Left lobe of liver (tissue), 2 donors: Measurements from ENCODE around the gene EDN1. TPM values are rescaled to one million over a fixed set of nuclear protein-coding genes. Genes with fewer than 3 reads are reported as not detected.
A peak's percentile ranks its signal among the peaks of the same experiment; 100 is the strongest.
"Not testable (repeated sequence)": the region's sequence is repeated elsewhere in the genome, so short reads cannot be mapped to it uniquely, and the experiment has no call there.

Experiments
- ATAC-seq: fragments of 200-7000 bp; cut with Tn5 transposase; one replicate; pipeline ENCODE4 v1.9.1; 2020; ENCODE audit warnings: mild to moderate bottlenecking, moderate library complexity
- DNase-seq: peaks from one replicate; pipeline ENCODE4 v3.0.0-alpha.2; 2020; ENCODE audit warnings: low spot score
- total RNA-seq: library from RNA; stranded (reverse); gene quantifications from one replicate; pipeline ENCODE4 v1.2.1, GENCODE V29; 2021
- donor health status: DM: no; HTN: no; CAD: no; lungs with moderate emphysema.
- donor health status: DM: no; HTN: yes; CAD: no.

Gene EDN1
- total RNA-seq, 1 donor from 2014 or later = 0.33 TPM

DNA sequence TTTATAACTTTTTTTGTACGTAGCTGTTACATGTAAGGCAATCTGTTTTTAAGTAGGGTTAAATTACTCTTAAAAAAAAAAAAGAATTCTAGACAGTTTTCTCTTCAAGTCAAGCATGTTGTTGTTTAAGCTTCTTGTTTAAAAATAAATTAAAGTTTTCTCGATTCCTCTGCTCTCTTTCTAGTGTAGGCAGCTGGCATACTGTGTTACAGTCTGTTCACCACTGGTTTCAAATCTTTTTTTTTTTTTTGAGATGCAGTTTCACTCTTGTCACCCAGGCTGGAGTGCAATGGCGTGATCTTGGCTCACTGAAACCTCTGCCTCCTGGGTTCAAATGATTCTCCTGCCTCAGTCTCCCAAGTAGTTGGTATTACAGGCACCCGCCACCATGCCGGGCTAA, 29.9 kb downstream of the EDN1 start:
- ATAC-seq, DNase-seq: not testable (repeated sequence)

GRCh38 chr6:12324099-12324498, 33.9 kb downstream of the EDN1 start:
- ATAC-seq (no peak), DNase-seq (no peak)

- ATAC-seq (no peak), DNase-seq (no peak)
These were observed 34.6 kb downstream of the EDN1 start for GRCh38 chr6:12324748-12325147.

- DNase-seq (no peak), ATAC-seq (no peak)
These were observed 35.7 kb downstream of the EDN1 start for GRCh38 chr6:12325872-12326271.

- no peak for DNase-seq
These were observed 37.2 kb downstream of the EDN1 start for GRCh38 chr6:12327391-12327790.

GRCh38 chr6:12327988-12328387, 37.8 kb downstream of the EDN1 start:
- no peak for DNase-seq
- ATAC-seq = no peak

More at GRCh38 chr6:12327391-12327790, 37.2 kb downstream of the EDN1 start:
- no peak for ATAC-seq

DNA sequence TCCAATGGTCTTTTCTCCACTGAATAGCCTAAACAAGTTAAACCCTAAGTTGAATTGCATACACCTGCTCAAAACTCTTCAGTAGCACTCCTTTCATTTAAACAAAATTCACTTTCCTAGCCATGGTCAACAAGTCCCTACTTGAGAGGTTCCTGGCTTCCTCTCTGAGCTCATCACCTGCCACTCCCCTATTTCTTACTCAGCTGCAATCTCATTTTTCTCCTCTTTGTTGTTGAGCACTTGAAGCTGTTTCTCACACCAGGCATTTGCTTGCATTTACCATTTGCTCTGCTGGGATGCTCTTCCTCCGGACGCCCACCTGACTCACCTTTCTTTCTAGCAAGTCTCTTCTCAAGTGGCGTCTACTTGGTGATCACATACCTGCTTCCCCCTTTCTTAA, 38.5 kb downstream of the EDN1 start:
- DNase-seq (no peak), ATAC-seq (no peak)

DNA sequence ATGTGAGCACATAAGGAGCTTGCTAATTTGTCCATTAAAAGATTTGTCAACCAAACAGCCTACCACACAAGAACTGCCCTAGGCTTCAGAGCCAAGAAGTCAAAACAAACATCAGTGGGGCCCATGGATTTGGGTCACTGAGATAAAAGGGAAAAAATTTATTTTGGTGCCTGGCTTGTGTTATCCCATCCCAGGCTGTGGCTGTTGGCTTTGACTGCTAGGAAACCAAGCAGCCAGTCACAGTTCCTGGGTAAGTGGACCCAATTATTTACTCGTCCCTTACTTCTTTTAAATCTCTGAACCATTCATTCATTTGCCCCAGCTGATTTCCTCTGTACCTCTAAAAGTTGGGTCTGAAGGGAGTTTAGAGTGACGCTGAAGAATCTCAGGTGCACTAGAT, 41.3 kb downstream of the EDN1 start:
- ATAC-seq (peak; percentile 80), DNase-seq (no peak)

- ATAC-seq (peak; percentile 47), DNase-seq (no peak)
These were observed 42.0 kb downstream of the EDN1 start for GRCh38 chr6:12331951-12332749.

DNA sequence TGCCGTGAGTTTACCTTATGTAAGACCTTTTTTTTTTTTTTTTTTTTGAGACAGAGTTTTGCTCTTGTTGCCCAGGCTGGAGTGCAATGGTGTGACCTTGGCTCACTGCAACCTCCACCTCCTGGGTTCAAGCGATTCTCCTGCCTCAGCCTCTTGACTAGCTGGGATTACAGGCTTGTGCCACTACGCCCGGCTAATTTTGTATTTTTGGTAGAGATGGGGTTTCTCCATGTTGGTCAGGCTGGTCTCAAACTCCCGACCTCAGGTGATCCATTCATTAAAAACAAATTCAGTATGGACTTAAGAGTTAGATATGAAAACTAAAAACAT, 42.6 kb downstream of the EDN1 start:
- not testable (repeated sequence) for ATAC-seq, DNase-seq

- ATAC-seq (no peak), DNase-seq (no peak)
These were observed 43.0 kb downstream of the EDN1 start for GRCh38 chr6:12333128-12333527.

GRCh38 chr6:12334526-12335130, 44.5 kb downstream of the EDN1 start:
- no peak for ATAC-seq
- DNase-seq = no peak

DNA sequence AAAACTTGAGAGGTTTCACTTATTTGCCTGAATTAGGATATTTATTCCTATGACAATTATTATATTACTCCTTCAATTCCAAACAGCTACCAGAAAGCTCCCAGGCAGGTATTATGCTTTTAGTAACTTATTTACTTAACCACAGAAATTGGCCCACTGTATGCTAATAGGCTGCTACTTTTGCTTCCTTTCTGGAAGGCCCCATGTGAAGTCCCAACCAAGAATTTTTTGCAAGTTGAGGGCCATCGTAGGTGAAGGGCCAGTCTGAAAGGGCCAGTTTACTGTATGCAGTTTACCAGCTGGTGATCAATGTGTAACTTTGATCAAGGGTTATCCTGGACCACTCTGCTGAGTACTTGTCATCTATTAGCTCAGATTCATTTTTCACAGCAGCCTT, 45.0 kb downstream of the EDN1 start:
- no peak for DNase-seq
- ATAC-seq = no peak

- no peak for ATAC-seq
- no peak for DNase-seq
These were observed 45.6 kb downstream of the EDN1 start for GRCh38 chr6:12335717-12336116.

DNA sequence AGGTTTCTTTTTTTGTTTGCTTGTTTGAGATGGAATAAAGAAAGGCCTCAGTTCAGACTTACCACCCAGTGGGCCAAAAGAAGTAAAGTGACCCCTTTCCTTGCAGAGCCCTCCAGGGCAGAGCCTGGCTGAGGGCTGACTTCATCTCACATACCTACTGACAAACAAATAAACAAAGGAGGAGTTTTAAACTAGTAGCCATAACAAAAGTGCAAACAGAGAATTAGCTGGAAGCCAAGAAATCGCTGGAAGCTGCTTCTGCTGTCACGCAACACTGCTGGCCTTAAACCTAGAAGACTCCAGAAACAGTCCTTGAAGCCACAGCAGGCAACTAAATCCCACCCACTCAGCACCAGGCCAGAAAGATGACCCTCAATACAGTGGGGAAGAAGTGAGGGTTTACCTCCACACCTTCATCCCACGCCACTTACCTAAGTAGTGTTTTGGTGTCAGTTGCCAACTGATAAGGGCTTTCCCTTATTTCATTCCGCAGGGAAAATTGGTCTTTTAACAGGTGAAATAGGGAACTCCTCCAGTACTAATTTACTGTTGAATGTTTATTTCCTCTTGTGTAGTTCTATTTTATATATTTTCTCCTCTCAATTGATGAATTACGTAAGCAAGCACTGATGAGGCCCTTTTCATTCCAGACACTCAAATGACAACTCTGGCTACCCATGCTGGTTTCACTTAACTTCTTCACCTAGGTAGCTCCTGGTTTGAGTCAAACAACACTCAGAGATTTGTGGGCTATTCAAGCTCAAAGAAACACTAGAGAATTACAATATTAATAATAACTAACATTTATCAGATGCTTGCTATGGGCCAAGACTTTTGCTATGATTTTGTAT, 46.2 kb downstream of the EDN1 start:
- ATAC-seq = peak; percentile 3
- no peak for DNase-seq

DNA sequence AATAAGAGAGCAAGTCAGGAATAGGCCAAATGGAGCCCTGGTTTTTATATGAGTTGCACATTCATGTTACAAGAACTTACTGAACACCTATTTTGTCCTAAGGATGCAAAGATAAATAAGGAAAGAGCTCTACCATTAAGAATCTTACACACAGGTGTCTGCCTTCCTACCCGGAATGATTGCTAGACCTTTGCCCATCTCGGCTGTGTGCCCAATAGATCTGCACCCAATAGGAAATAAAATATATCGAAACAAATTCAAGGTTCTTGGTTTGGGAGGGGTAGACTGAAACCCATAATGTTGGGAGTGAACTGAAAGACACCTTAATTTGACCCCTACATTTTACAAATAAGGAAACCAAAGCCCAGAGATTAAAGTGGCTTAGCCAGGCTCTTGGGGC, 48.9 kb downstream of the EDN1 start:
- ATAC-seq = no peak
- DNase-seq = no peak

GRCh38 chr6:12339808-12340487, 49.8 kb downstream of the EDN1 start:
- DNase-seq (peak; percentile 89), ATAC-seq (peak; percentile 69)

DNA sequence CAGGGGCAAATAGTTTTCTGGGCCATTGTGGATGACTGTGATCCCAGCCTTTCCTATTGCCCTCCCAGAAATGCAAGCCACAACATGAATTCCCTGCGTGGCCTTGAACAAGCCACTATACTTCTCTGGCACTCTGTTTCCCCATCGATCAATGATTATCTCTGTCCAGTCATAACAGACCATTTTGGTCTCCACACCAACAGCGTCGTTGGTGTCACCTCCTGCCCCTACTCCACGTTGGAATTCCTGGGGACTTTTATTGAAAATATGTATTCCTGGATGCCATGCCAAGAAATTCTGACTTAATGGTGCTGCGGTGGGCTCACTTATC, 50.3 kb downstream of the EDN1 start:
- DNase-seq = no peak
- ATAC-seq = no peak

DNA sequence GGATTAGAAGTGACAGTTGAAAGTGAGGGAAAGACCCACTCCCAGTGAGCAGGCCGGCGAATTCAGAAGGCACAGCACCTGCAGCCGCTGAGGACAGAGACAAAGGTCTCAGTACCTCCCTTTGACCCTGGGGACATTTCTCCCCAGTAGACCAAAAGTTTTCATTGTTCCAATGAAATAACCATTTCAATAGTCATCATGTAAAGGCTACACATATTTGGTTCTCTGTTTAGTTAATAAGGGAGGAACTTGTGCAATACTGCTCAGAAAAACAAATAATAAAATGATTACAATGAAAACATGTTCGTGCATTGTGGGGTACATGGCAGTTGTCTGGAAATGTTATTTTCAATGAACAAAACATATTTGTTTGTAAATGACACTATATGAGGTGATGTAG, 52.5 kb downstream of the EDN1 start:
- no peak for ATAC-seq

DNA sequence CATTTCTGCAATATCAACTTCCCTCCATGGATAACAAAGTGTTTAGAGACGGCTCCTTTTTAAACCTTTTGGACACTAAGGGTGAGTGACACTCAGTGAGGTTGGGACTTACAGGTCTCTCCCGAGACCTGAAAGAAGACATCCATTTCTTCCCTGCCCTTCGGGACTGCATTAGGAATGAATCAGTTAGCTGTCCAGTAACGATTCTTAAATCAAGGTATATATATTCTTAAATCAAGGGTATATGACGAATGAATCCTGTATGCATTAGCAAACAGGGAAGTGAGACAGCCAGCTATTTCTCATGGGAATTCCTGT, 52.9 kb downstream of the EDN1 start:
- DNase-seq (no peak), ATAC-seq (no peak)

More for the DNA sequence above, 52.5 kb downstream of the EDN1 start:
- DNase-seq = no peak

GRCh38 chr6:12343440-12344162, 53.4 kb downstream of the EDN1 start:
- peak; percentile 73 for ATAC-seq
- DNase-seq = peak; percentile 89
